K562 (cell line): ENCODE data around the gene NKD1. TPM values are rescaled to one million over a fixed set of nuclear protein-coding genes. Genes with fewer than 3 reads are reported as not detected.
A peak's percentile ranks its signal among the peaks of the same experiment; 100 is the strongest.

Source experiments
- ATAC-seq: fragments of 200-7000 bp; cut with Tn5 transposase; 3 replicates; pipeline ENCODE4 v1.9.1; 2020; ENCODE audit warnings: moderate library complexity
- BruUV-seq: library from RNA; stranded (reverse); fragments of 400-500 nt; replicated peaks from 2 replicates; lab custom pipeline; 2021; lab: Mats Ljungman, UMichigan
- CTCF ChIA-PET: fragments of 300-600 bp; formaldehyde crosslinking; extraction: SDS; loops from one replicate; lab custom pipeline; 2021; ENCODE audit warnings: low intra/inter-chr PET ratio; lab: Yijun Ruan, JAX
- POLR2A ChIA-PET: fragments of 300-600, 350-650 bp; sonication (Branson Sonifier 250); formaldehyde crosslinking; extraction: SDS; loops from one replicate; lab custom pipeline; 2021; ENCODE audit warnings: antibody characterized with exemption, inconsistent platforms; lab: Yijun Ruan, JAX
- DNase-seq, 4 experiments: peaks; one replicate each; pipeline versions ENCODE4 v3.0.0 to v3.0.0-alpha.2; 2011 to 2018; ENCODE audit warnings: low spot score in 3 of 4, mixed read lengths in 3 of 4; ENCODE audit errors: extremely low read depth in 1 of 4
- FAIRE-seq: peaks from 2 replicates; lab custom pipeline; 2011; peaks lifted over from hg19 to GRCh38; lab: Jason Lieb, UNC
- H2AFZ ChIP-seq: 2 replicates; pipeline ENCODE4 v1.6.0; 2011; ENCODE audit warnings: low read depth, low read length, control low read depth, inconsistent platforms
- H3K27ac ChIP-seq: fragments of 200-600 bp; 3 replicates; pipeline ENCODE4 v1.8.0; 2011; ENCODE audit warnings: low read depth, mild to moderate bottlenecking, control low read depth, inconsistent platforms, low read length, moderate library complexity, mixed read lengths; ENCODE audit errors: extremely low read depth
- H3K27me3 ChIP-seq, 2 experiments: fragments of 300-600 bp in 1 of 2; 2 replicates in 1 of 2; 3 replicates in 1 of 2; pipeline versions ENCODE4 v1.6.0 to v1.8.0; 2011; ENCODE audit warnings: inconsistent platforms in 2 of 2, low read length in 2 of 2, mild to moderate bottlenecking in 1 of 2, mixed read lengths in 1 of 2, moderate library complexity in 1 of 2; ENCODE audit not compliant: control insufficient read depth in 2 of 2, insufficient read depth in 2 of 2
- H3K36me3 ChIP-seq: fragments of 300-600 bp; 3 replicates; pipeline ENCODE4 v1.8.0; 2011; ENCODE audit warnings: mild to moderate bottlenecking, low read length, inconsistent platforms; ENCODE audit not compliant: control insufficient read depth, insufficient read depth
- H3K4me1 ChIP-seq, 2 experiments: fragments of 200-600 bp in 1 of 2; replicated peaks in 1 of 2; 2 replicates in 1 of 2; 3 replicates in 1 of 2; pipeline versions ENCODE4 v1.5.1 to v1.8.0; 2011; ENCODE audit warnings: inconsistent platforms in 2 of 2, low read length in 2 of 2, mild to moderate bottlenecking in 1 of 2, mixed read lengths in 1 of 2, moderate library complexity in 1 of 2; ENCODE audit not compliant: control insufficient read depth in 2 of 2, insufficient read depth in 2 of 2
- H3K4me2 ChIP-seq: 2 replicates; pipeline ENCODE4 v1.6.1; 2011; ENCODE audit warnings: low read length, control low read depth, inconsistent platforms, mixed read lengths; ENCODE audit not compliant: insufficient read depth
- H3K4me3 ChIP-seq: fragments of 200-600 bp; sonication (generic), shearing (Covaris generic); 2 replicates; pipeline ENCODE4 v1.5.1; 2016; ENCODE audit warnings: control low read depth, inconsistent platforms
- H3K79me2 ChIP-seq: fragments of 200-600 bp; 3 replicates; pipeline ENCODE4 v1.8.0; 2011; ENCODE audit warnings: low read length, inconsistent platforms; ENCODE audit not compliant: control insufficient read depth, insufficient read depth
- H3K9ac ChIP-seq, 2 experiments: 2 replicates each; pipeline versions ENCODE4 v1.6.0 to v1.6.1; 2011; ENCODE audit warnings: low read depth in 2 of 2, low read length in 2 of 2, control low read depth in 1 of 2, inconsistent platforms in 1 of 2, mild to moderate bottlenecking in 1 of 2, mixed read lengths in 1 of 2; ENCODE audit not compliant: insufficient read depth in 1 of 2
- H3K9me1 ChIP-seq: one replicate; pipeline ENCODE4 v1.6.0; 2011; ENCODE audit warnings: inconsistent platforms, mild to moderate bottlenecking, low read length, moderate library complexity; ENCODE audit not compliant: control insufficient read depth, insufficient read depth
- H3K9me3 ChIP-seq: replicated peaks from 2 replicates; pipeline ENCODE4 v1.5.1; 2011; ENCODE audit warnings: low read depth, low read length, inconsistent platforms; ENCODE audit not compliant: control insufficient read depth, insufficient read depth
- H4K20me1 ChIP-seq: replicated peaks from 2 replicates; pipeline ENCODE4 v1.6.1; 2011; ENCODE audit warnings: low read length, inconsistent platforms, mixed read lengths; ENCODE audit not compliant: control insufficient read depth, insufficient read depth
- BCL6 ChIP-seq: fragments of 250-450 bp; sonication (Bioruptor Pico); IDR thresholded peaks from 2 replicates; pipeline ENCODE4 v1.4.0; 2020
- CBFA2T2 ChIP-seq: fragments of 450-650 bp; conservative IDR thresholded peaks from 2 replicates; pipeline ENCODE4 v1.6.1; 2017; ENCODE audit warnings: mild to moderate bottlenecking
- CTBP1 ChIP-seq: fragments of 450-650 bp; IDR thresholded peaks from 2 replicates; pipeline ENCODE4 v1.6.1; 2016; ENCODE audit warnings: borderline replicate concordance
- FOS ChIP-seq: IDR thresholded peaks from 3 replicates; pipeline ENCODE4 v1.6.1; 2011; ENCODE audit not compliant: insufficient read length; ENCODE audit errors: extremely low read depth
- FOXP1 ChIP-seq: sonication (generic); formaldehyde crosslinking; IDR thresholded peaks from 2 replicates; pipeline ENCODE4 v1.8.0; 2022; ENCODE audit warnings: mild to moderate bottlenecking, missing genetic modification reagents
- POLR3A ChIP-seq: IDR thresholded peaks from 2 replicates; pipeline ENCODE4 v1.6.1; 2011; ENCODE audit warnings: borderline replicate concordance, mild to moderate bottlenecking, moderate library complexity; ENCODE audit not compliant: insufficient read length, insufficient read depth; ENCODE audit errors: extremely low read depth
- TFAM ChIP-seq: fragments of 250-450 bp; sonication (Bioruptor Pico); conservative IDR thresholded peaks from 2 replicates; pipeline ENCODE4 v1.5.0; 2021; ENCODE audit warnings: mild to moderate bottlenecking, moderate library complexity
- TFE3 ChIP-seq: fragments of 450-650 bp; formaldehyde crosslinking; IDR thresholded peaks from 2 replicates; pipeline ENCODE4 v1.4.0; 2020; ENCODE audit warnings: mild to moderate bottlenecking, mixed read lengths
- ZNF79 ChIP-seq: fragments of 250-450 bp; sonication (Bioruptor Pico); IDR thresholded peaks from 2 replicates; pipeline ENCODE4 v1.4.0; 2020; ENCODE audit warnings: low read depth, mild to moderate bottlenecking, moderate library complexity
- WGBS: fragments of 100-300 bp; shearing (Covaris generic); methylation state at CpG from one replicate; pipeline ENCODE4 v1.1.6; 2016; ENCODE audit warnings: low coverage, mixed read lengths; ENCODE audit not compliant: insufficient coverage; ENCODE audit errors: missing lambda C conversion rate; 5-methylcytosine and 5-hydroxymethylcytosine counted together
- in situ Hi-C: fragments of 300-500 bp; cut with MboI; formaldehyde crosslinking; loops from 4 replicates; pipeline ENCODE4 v1.15.0; 2018; ENCODE audit warnings: inconsistent platforms, mixed read lengths
- intact Hi-C: fragments of 100-400 bp; cut with micrococcal nuclease; formaldehyde crosslinking; loops from 2 replicates; pipeline ENCODE4 v1.14.2; 2022
- polyA plus RNA-seq, 8 experiments: library from polyadenylated mRNA; depleted of rRNA in 4 of 8; stranded (reverse) in 5 of 8; unstranded in 3 of 8; fragments of >200 nt; fragmentation: Nextera tagmentation in 2 of 8; fragmentation: Illumina TruSeq in 1 of 8; extraction: Ambion mirVana in 2 of 8; extraction: Trizol in 1 of 8; gene quantifications; 2 replicates each; pipeline versions ENCODE4 v1.2.1 to v1.2.3, GENCODE V29; 2011 to 2014; ENCODE audit warnings: inconsistent platforms in 1 of 8, missing spikeins in 1 of 8
- total RNA-seq, 7 experiments: library from RNA; depleted of rRNA in 6 of 7; stranded (reverse); fragments of >200 nt in 6 of 7; fragmentation: Illumina TruSeq in 2 of 7; extraction: Trizol in 2 of 7; gene quantifications; 2 replicates each; pipeline versions ENCODE4 v1.2.1 to v1.2.3, GENCODE V29; 2011 to 2021; ENCODE audit warnings: low replicate concordance in 1 of 7
- TF ChIP-seq, protein P1 (sequence below): sonication (generic); formaldehyde crosslinking; IDR thresholded peaks from 2 replicates; pipeline ENCODE4 v1.5.0; 2020; ENCODE audit warnings: missing genetic modification reagents
- TF ChIP-seq, protein P2 (sequence below): fragments of 450-650 bp; formaldehyde crosslinking; IDR thresholded peaks from 2 replicates; pipeline ENCODE4 v1.4.0; 2020; ENCODE audit warnings: mild to moderate bottlenecking, moderate library complexity

The NKD1 gene
- total and polyA plus RNA-seq, 9 of the 15 experiments (the other 6 are each of a cell fraction or from before 2014, with no cell fraction given), result under 0.01 to 0.24 (median 0.04) TPM; not detected in 2

GRCh38 chr16:50651835-50652438 lies 103.7 kb downstream of the NKD1 start:
- H4K20me1 ChIP-seq, result 0 out of 2 replicates have a peak, but pooled peaks cover 3% of the 10 kb centered on the region
- H3K4me1 ChIP-seq, result no peaks in the 10 kb centered on the region
- no peaks in the 10 kb centered on the region for H3K79me2 ChIP-seq
- DNase-seq (peak; percentile 9 to 59 (median 52)), ATAC-seq (peak; percentile 61), FAIRE-seq (no peak)
- BruUV-seq, result no TSS peak
- H3K27ac ChIP-seq, result no peak overlapping the region
- no peak overlapping the region for H3K4me2 ChIP-seq
- ChIA-PET CTCF (no interaction called here), POLR2A (interaction anchor here (0.6 kb wide), 1 partner anchor 217 kb away, joined by 5 read pairs; no protein-coding TSS in a partner anchor)
- H3K36me3 ChIP-seq, result no peaks in the 10 kb centered on the region
- H3K27me3 ChIP-seq, result peaks cover 0 to 12% of the 10 kb centered on the region in 2 experiments; a peak in 1 of 5 replicates
- intact Hi-C loops (no loop called here), in situ Hi-C loops (no loop called here)
- peaks cover 5% of the 10 kb centered on the region for H3K9me1 ChIP-seq
- no peak overlapping the region for H2AFZ ChIP-seq
- H3K9ac ChIP-seq, result no peak overlapping the region
- 12% methylated on average over 3 of the region's 3 CpGs for WGBS
- no peak overlapping the region for H3K4me3 ChIP-seq
- H3K9me3 ChIP-seq, result peaks cover 3% of the 10 kb centered on the region; the same call in 1 of the 2 replicates
- TF ChIP-seq POLR3A (no peak), ZNF79 (no peak), TFAM (CRISPR knock-in tag) (no peak), TFE3 (CRISPR knock-in tag) (peak; percentile 3; the same call in 1 of the 2 replicates), FOXP1 (CRISPR knock-in tag) (no peak), CBFA2T2 (peak; percentile 75), FOS (peak; percentile 52), BCL6 (CRISPR knock-in tag) (no peak), CTBP1 (no peak)
- TF ChIP-seq, protein P1, sequence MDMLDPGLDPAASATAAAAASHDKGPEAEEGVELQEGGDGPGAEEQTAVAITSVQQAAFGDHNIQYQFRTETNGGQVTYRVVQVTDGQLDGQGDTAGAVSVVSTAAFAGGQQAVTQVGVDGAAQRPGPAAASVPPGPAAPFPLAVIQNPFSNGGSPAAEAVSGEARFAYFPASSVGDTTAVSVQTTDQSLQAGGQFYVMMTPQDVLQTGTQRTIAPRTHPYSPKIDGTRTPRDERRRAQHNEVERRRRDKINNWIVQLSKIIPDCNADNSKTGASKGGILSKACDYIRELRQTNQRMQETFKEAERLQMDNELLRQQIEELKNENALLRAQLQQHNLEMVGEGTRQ (CRISPR knock-in tag), result peak; percentile 89
- TF ChIP-seq, protein P2, sequence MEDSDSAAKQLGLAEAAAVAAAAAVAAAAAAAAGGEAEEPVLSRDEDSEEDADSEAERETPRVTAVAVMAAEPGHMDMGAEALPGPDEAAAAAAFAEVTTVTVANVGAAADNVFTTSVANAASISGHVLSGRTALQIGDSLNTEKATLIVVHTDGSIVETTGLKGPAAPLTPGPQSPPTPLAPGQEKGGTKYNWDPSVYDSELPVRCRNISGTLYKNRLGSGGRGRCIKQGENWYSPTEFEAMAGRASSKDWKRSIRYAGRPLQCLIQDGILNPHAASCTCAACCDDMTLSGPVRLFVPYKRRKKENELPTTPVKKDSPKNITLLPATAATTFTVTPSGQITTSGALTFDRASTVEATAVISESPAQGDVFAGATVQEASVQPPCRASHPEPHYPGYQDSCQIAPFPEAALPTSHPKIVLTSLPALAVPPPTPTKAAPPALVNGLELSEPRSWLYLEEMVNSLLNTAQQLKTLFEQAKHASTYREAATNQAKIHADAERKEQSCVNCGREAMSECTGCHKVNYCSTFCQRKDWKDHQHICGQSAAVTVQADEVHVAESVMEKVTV, result no peak
